Stimulated activated CD4-positive, alpha-beta T cell treated with anti-CD3 and anti-CD28 coated beads, TNF-alpha, amount 100 ng/mL, for 1 hour (primary cell): ENCODE data around the gene ATP13A5.

Experiments used
- DNase-seq, 3 donors: peaks; one replicate each; pipeline ENCODE4 v3.0.0-alpha.2; 2020; ENCODE audit warnings: low read depth in 3 of 3, low spot score in 1 of 3

The ATP13A5 gene

DNA sequence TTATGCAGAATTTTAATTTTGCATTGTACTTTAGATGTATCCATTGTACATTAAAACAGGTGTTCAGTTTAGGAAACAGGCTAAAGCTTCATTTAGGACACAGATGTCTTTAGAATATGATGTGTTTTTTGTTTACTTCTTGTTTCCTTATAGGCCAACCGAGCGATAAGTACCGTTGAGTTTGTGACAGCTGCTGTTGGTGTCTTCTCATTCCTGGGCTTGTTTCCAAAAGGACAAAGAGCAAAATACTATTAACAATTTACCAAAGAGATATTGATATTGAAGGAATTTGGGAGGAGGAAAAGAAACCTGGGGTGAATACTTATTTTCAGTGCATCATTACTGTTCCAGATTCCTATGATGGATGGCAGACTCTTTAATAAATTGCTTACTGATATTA, 108.1 kb downstream of the ATP13A5 start:
- DNase-seq = no peak

DNA sequence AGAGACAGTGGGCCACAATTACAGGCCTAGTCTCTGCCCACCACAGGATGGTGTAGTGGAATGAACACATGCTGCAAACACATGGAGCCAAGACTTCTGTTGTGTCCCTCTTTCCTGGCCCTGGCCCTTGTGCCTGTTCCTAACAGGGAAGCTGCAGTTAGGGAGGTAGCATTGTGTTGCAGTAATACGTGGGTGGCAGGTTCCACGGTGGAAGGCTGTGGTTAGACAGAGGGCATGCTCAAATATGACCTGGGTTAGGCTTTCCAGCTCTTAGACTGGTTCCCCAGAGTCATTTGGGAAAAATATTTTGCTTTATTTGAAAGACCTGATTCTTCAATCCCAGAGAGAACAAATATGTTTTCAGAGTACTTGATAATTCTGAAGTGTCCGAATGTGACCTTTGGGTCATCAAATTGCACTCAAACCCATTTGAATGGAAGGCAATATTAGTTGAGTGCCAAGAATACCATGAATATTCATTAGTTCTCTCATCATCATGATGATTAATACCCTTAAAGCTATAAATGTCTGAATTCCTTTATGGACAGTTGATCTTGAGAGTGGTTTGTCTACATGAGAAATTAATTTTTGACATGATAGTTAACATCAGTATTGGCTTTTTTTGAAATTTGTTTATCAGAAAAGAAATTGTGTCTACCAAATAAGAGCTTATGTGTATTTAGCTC, 109.1 kb downstream of the ATP13A5 start:
- DNase-seq = no peak

GRCh38 chr3:193262707-193263106, 115.8 kb downstream of the ATP13A5 start:
- no peak for DNase-seq

GRCh38 chr3:193261970-193262369, 116.6 kb downstream of the ATP13A5 start:
- no peak for DNase-seq

GRCh38 chr3:193253986-193254660, 124.4 kb downstream of the ATP13A5 start:
- no peak for DNase-seq

DNA sequence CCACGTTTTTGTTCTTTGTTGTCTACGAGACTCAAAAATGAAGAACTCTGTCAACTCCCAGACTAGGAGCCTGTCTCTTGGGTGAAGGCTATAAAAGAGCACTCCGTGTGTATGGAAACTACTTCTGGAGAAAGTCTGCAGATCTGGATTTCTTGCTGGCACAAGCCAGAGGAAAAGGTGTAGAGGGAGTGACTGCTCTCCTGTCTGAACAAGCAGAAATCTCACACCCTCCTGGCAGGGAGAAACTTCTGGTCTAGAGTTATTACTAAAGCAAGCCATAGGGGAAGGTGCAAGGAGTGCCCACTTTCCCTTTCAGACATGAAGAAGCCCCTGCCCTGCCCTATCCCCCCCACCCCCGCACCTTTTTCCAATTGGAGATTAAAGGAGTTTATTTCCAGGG, 128.1 kb downstream of the ATP13A5 start:
- no peak for DNase-seq

GRCh38 chr3:193248848-193249468, 129.6 kb downstream of the ATP13A5 start:
- no peak for DNase-seq

DNA sequence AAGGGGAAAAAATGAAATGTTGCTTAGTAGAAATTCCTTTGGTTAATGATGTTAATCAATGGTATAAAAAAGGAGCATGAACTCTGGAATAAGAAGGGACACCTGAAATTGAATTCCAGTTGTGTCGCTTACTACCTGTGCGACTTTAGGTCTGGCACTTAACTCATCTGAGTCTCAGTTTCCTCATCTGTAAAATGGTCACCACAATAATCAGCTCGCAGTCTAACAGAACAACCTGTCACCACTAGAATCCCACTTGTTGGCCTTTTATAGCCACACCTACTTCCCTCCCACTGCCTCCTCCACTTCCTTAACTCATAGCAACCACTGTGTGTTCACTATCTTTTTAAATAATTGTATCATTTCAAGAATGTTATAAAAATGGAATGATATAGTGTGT, 135.0 kb downstream of the ATP13A5 start:
- no peak for DNase-seq

GRCh38 chr3:193241716-193242115, 136.8 kb downstream of the ATP13A5 start:
- no peak for DNase-seq

GRCh38 chr3:193240850-193241706, 137.5 kb downstream of the ATP13A5 start, which contains the start of gene PLAAT1:
Gene PLAAT1, plus strand, starts transcription at chr3:193241222. Its CDS starts 14,429 bp downstream, at chr3:193255651.
- DNase-seq = no peak

GRCh38 chr3:193240436-193240849, 138.1 kb downstream of the ATP13A5 start:
- no peak for DNase-seq

- DNase-seq = no peak
These were observed 141.5 kb downstream of the ATP13A5 start for GRCh38 chr3:193237030-193237429.

- no peak for DNase-seq
These were observed 142.0 kb downstream of the ATP13A5 start for GRCh38 chr3:193236599-193236998.

DNA sequence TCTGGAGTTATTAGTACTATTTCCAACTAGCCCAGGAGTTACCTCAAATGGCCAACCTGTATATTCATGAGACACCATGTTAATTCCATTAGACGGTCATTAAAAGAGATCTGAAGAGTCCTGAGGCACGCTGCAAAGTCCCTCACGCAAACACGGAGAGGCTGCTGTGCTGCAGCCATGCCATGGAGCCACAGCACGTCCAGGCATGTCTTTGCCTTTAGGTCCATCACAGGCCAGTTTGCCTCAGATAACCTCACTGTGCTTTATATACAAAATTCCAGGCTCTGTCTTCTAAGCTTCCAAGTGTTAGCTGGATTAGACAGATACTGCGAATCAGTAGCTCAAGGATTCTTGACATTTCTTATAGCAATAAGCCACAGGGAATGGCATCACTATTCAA, 147.4 kb downstream of the ATP13A5 start:
- no peak for DNase-seq

- no peak for DNase-seq
These were observed 147.9 kb downstream of the ATP13A5 start for GRCh38 chr3:193230610-193231009.

GRCh38 chr3:193229851-193230420, 148.6 kb downstream of the ATP13A5 start:
- no peak for DNase-seq

DNA sequence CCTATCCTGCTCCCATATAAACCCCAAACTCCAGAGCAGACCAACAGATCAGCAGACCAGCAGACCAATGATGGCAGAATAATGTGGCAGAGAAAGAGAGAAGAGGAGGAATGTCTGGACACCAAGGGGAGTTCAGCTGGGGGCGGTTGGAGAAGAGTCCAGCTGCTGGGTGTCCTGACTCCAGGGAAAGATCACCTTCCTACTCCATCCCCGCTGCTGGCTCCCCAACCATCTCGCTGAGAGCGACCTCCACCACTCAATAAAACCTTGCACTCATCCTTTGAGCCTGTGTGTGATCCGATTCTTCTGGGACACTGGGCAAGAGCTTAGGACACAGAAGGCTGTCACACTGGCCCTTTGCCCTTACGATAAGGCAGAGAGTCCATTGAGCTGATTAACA, 150.3 kb downstream of the ATP13A5 start:
- no peak for DNase-seq

- no peak for DNase-seq
These were observed 153.0 kb downstream of the ATP13A5 start for GRCh38 chr3:193225302-193226125.
